ENCODE results near the gene LRP1-AS.

Gene LRP1-AS

DNA sequence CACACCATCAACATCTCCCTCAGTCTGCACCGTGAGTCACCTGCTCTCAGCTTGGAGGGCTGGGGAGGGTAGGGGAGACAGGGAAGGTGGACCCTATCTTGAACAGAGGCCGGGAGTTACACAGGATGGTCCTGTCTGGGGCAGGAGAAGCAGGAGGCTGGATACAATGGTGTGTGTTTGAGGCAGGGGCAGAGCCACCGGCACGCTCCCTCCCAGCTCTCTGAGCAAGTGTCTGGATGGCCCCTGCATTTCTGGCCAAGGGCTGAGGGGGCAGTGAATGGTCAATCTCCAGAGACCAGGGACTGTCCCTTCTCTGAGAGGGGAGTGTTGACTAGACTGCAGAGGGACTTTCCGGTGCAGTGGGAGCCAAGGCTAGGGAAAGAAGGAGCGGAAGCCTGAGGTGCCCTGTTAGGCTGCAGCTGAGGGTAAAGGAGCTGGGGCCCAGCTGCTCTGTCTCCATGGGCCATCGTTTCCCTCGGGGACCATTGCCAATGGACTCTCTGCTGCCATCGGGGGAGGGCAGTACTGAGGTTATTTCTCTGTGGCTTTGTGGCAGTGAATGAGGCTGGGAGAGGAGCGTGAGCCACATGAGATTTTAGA lies 1.9 kb downstream of the LRP1-AS start:
- Mint-ChIP-seq H3K9me3 (no peaks in the 10 kb centered on the region), H3K36me3 (ENCODE audit: low read depth) (no peaks in the 10 kb centered on the region), H3K27ac (no peak overlapping the region), H3K4me3 (no peak overlapping the region), H3K27me3 (no peaks in the 10 kb centered on the region), H3K4me1 (ENCODE audit: low read depth) (peaks cover 6% of the 10 kb centered on the region)
- no peak for DNase-seq

DNA sequence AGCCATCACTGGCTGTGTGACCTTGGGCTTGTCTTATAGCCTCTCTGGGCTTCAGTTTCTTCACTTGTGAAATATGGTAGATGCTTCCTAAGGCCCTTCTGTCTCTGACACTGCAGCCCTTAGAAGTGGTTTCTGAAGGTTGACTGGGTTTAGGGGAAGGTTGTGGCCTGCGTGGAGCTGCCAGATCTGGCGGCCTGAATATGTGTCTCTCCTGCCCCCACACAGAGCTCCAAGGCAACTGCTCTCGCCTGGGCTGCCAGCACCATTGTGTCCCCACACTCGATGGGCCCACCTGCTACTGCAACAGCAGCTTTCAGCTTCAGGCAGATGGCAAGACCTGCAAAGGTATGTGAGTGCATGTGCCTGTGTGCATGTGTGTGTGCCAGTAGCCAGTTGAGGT lies 4.0 kb downstream of the LRP1-AS start:
- no peak overlapping the region for H3K27ac Mint-ChIP-seq
- DNase-seq, result no peak
- no peak overlapping the region for H3K4me3 Mint-ChIP-seq
- no peaks in the 10 kb centered on the region for H3K9me3 Mint-ChIP-seq
- no peaks in the 10 kb centered on the region for H3K27me3 Mint-ChIP-seq
- H3K4me1 Mint-ChIP-seq (ENCODE audit: low read depth), result peaks cover 6% of the 10 kb centered on the region
- H3K36me3 Mint-ChIP-seq (ENCODE audit: low read depth), result no peaks in the 10 kb centered on the region

DNA sequence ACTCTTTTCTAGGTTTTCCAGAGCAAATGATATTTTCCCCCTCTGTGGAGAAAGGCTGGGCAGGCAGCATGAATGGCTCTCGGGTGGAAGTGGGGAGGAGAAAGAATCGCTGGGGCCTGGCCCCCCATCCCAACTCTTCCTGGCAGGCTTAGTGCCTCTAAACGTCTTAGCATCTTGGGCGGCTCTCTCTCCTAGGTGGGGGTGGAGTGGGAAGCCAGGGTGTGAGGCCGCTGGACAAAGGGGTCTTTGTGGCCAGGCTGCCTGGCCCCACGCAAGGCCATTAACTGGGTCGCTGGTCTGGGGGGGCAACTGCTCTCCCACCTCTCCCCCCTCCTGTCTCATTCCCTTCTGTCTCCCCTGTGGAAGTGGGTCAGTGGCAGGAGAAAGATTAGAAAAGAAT lies 4.7 kb downstream of the LRP1-AS start:
- DNase-seq, result no peak
- H3K27me3 Mint-ChIP-seq, result no peaks in the 10 kb centered on the region
- H3K36me3 Mint-ChIP-seq (ENCODE audit: low read depth), result no peaks in the 10 kb centered on the region
- H3K9me3 Mint-ChIP-seq, result no peaks in the 10 kb centered on the region
- peaks cover 6% of the 10 kb centered on the region for H3K4me1 Mint-ChIP-seq (ENCODE audit: low read depth)
- no peak overlapping the region for H3K4me3 Mint-ChIP-seq
- H3K27ac Mint-ChIP-seq, result no peak overlapping the region

GRCh38 chr12:57142121-57142520 lies 5.3 kb downstream of the LRP1-AS start:
- Mint-ChIP-seq H3K4me3 (no peak overlapping the region), H3K36me3 (ENCODE audit: low read depth) (no peaks in the 10 kb centered on the region), H3K27ac (no peak overlapping the region), H3K9me3 (no peaks in the 10 kb centered on the region), H3K4me1 (ENCODE audit: low read depth) (peaks cover 6% of the 10 kb centered on the region), H3K27me3 (no peaks in the 10 kb centered on the region)
- no peak for DNase-seq

DNA sequence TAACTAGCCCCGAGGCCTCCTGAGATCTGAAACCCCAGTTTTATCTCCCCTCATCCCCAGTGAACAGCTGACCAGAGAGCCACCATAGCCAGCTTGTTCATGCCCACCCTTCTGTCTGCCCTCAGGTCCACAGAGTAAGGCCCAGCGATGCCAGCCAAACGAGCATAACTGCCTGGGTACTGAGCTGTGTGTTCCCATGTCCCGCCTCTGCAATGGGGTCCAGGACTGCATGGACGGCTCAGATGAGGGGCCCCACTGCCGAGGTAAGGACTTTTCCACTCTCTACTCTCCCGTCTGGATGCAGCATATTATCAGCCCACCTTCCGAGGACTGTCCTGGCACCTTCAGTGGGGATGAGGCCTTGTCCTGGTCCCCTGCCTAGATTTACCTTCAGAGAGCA lies 6.2 kb downstream of the LRP1-AS start:
- Mint-ChIP-seq H3K27ac (no peak overlapping the region), H3K4me3 (no peak overlapping the region), H3K9me3 (no peaks in the 10 kb centered on the region), H3K27me3 (no peaks in the 10 kb centered on the region), H3K36me3 (ENCODE audit: low read depth) (no peaks in the 10 kb centered on the region), H3K4me1 (ENCODE audit: low read depth) (peaks cover 6% of the 10 kb centered on the region)
- no peak for DNase-seq

GRCh38 chr12:57139796-57140649 lies 7.4 kb downstream of the LRP1-AS start:
- DNase-seq, result no peak
- Mint-ChIP-seq H3K27ac (no peak overlapping the region), H3K9me3 (no peaks in the 10 kb centered on the region), H3K4me3 (no peak overlapping the region), H3K4me1 (ENCODE audit: low read depth) (peaks cover 6% of the 10 kb centered on the region), H3K27me3 (no peaks in the 10 kb centered on the region), H3K36me3 (ENCODE audit: low read depth) (no peaks in the 10 kb centered on the region)

GRCh38 chr12:57138526-57139272 lies 8.7 kb downstream of the LRP1-AS start:
- no peak for DNase-seq

GRCh38 chr12:57135527-57136326 lies 11.7 kb downstream of the LRP1-AS start:
- no peak overlapping the region for H3K27ac Mint-ChIP-seq
- H3K9me3 Mint-ChIP-seq, result no peaks in the 10 kb centered on the region
- no peaks in the 10 kb centered on the region for H3K27me3 Mint-ChIP-seq
- H3K4me3 Mint-ChIP-seq, result no peak overlapping the region
- DNase-seq, result no peak
- H3K36me3 Mint-ChIP-seq (ENCODE audit: low read depth), result no peaks in the 10 kb centered on the region
- peaks cover 3% of the 10 kb centered on the region for H3K4me1 Mint-ChIP-seq (ENCODE audit: low read depth)

More at GRCh38 chr12:57138526-57139272, 8.7 kb downstream of the LRP1-AS start:
- Mint-ChIP-seq H3K27me3 (no peaks in the 10 kb centered on the region), H3K4me1 (ENCODE audit: low read depth) (peaks cover 6% of the 10 kb centered on the region), H3K27ac (no peak overlapping the region), H3K4me3 (no peak overlapping the region), H3K36me3 (ENCODE audit: low read depth) (no peaks in the 10 kb centered on the region), H3K9me3 (no peaks in the 10 kb centered on the region)

- H3K9me3 Mint-ChIP-seq, result no peaks in the 10 kb centered on the region
- peaks cover 6% of the 10 kb centered on the region for H3K4me1 Mint-ChIP-seq (ENCODE audit: low read depth)
- H3K27ac Mint-ChIP-seq, result no peak overlapping the region
Measured at GRCh38 chr12:57134949-57135348, 12.5 kb downstream of the LRP1-AS start.

GRCh38 chr12:57133916-57134315 lies 13.5 kb downstream of the LRP1-AS start:
- H3K36me3 Mint-ChIP-seq (ENCODE audit: low read depth), result no peaks in the 10 kb centered on the region
- no peak overlapping the region for H3K27ac Mint-ChIP-seq
- peaks cover 9% of the 10 kb centered on the region for H3K4me1 Mint-ChIP-seq (ENCODE audit: low read depth)

More at GRCh38 chr12:57134949-57135348, 12.5 kb downstream of the LRP1-AS start:
- no peak overlapping the region for H3K4me3 Mint-ChIP-seq
- H3K36me3 Mint-ChIP-seq (ENCODE audit: low read depth), result no peaks in the 10 kb centered on the region
- H3K27me3 Mint-ChIP-seq, result no peaks in the 10 kb centered on the region
- no peak for DNase-seq

DNA sequence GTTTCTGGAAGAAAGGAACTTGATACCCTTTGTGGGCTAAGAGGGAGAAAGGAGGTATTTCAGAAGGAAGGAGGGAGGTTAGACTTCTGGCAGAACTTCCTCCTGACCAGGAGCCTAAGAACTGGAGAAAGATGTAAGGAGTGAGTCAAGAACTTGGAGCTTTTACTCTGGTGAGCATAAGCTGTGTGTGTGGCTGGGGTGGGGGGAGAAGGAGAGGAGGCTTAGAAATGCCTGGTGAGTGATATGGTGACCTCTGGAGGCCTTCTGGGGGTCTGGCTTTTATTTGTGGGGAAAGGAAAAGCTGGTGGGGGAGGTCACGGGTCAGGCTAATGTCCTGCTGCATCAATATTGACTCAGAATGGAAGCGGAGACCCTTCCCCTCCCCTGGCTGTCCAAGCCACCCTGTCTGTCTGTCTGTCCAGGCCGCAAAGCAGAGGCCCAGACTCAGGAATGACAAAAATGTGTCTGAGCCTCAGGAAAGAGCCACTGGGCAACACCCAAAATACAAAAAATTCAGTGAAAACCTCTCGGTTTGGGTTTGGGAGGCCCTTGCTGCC lies 14.3 kb downstream of the LRP1-AS start:
- no peaks in the 10 kb centered on the region for H3K36me3 Mint-ChIP-seq (ENCODE audit: low read depth)
- no peak for DNase-seq
- no peaks in the 10 kb centered on the region for H3K27me3 Mint-ChIP-seq
- no peaks in the 10 kb centered on the region for H3K9me3 Mint-ChIP-seq
- peaks cover 12% of the 10 kb centered on the region for H3K4me1 Mint-ChIP-seq (ENCODE audit: low read depth)
- no peak overlapping the region for H3K27ac Mint-ChIP-seq
- H3K4me3 Mint-ChIP-seq, result no peak overlapping the region

More at GRCh38 chr12:57133916-57134315, 13.5 kb downstream of the LRP1-AS start:
- no peaks in the 10 kb centered on the region for H3K27me3 Mint-ChIP-seq
- H3K4me3 Mint-ChIP-seq, result no peak overlapping the region
- H3K9me3 Mint-ChIP-seq, result no peaks in the 10 kb centered on the region
- no peak for DNase-seq

- H3K36me3 Mint-ChIP-seq (ENCODE audit: low read depth), result no peaks in the 10 kb centered on the region
- no peak overlapping the region for H3K4me3 Mint-ChIP-seq
- H3K9me3 Mint-ChIP-seq, result no peaks in the 10 kb centered on the region
- H3K27me3 Mint-ChIP-seq, result no peaks in the 10 kb centered on the region
- H3K4me1 Mint-ChIP-seq (ENCODE audit: low read depth), result peaks cover 16% of the 10 kb centered on the region
- H3K27ac Mint-ChIP-seq, result no peak overlapping the region
- no peak for DNase-seq
Measured at GRCh38 chr12:57131896-57132744, 15.3 kb downstream of the LRP1-AS start.

GRCh38 chr12:57130941-57131340 lies 16.5 kb downstream of the LRP1-AS start:
- Mint-ChIP-seq H3K9me3 (no peaks in the 10 kb centered on the region), H3K27me3 (peaks cover 5% of the 10 kb centered on the region), H3K36me3 (ENCODE audit: low read depth) (no peaks in the 10 kb centered on the region), H3K27ac (no peak overlapping the region), H3K4me3 (no peak overlapping the region), H3K4me1 (ENCODE audit: low read depth) (peaks cover 20% of the 10 kb centered on the region)
- DNase-seq, result no peak
